OCI-LY3 (cell line): ENCODE data around the gene NTPCR.

Experiments
- EZH2phosphoT487 ChIP-seq: fragments of 200-600 bp; shearing (Covaris generic); IDR thresholded peaks from 2 replicates; pipeline ENCODE4 v1.6.1; 2018; ENCODE audit warnings: antibody characterized with exemption, mixed run types, low read depth
- TF ChIP-seq, protein P1 (sequence below): fragments of 200-600, 300-600 bp; sonication (generic); IDR thresholded peaks from 2 replicates; pipeline ENCODE4 v1.5.1; 2014; ENCODE audit warnings: antibody characterized with exemption, low read length, low read depth

GRCh38 chr1:232952514-232953499 lies 2.4 kb downstream of the NTPCR start:
- TF ChIP-seq, protein P1, sequence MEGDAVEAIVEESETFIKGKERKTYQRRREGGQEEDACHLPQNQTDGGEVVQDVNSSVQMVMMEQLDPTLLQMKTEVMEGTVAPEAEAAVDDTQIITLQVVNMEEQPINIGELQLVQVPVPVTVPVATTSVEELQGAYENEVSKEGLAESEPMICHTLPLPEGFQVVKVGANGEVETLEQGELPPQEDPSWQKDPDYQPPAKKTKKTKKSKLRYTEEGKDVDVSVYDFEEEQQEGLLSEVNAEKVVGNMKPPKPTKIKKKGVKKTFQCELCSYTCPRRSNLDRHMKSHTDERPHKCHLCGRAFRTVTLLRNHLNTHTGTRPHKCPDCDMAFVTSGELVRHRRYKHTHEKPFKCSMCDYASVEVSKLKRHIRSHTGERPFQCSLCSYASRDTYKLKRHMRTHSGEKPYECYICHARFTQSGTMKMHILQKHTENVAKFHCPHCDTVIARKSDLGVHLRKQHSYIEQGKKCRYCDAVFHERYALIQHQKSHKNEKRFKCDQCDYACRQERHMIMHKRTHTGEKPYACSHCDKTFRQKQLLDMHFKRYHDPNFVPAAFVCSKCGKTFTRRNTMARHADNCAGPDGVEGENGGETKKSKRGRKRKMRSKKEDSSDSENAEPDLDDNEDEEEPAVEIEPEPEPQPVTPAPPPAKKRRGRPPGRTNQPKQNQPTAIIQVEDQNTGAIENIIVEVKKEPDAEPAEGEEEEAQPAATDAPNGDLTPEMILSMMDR = peak; percentile 60
- TF ChIP-seq EZH2phosphoT487 = no peak
